Left lung (tissue), 10 donors: Measurements from ENCODE around the gene BANP. TPM values are rescaled to one million over a fixed set of nuclear protein-coding genes. Genes with fewer than 3 reads are reported as not detected.

Experiments
- ATAC-seq: fragments of 200-7000 bp; cut with Tn5 transposase; one replicate; pipeline ENCODE4 v1.9.1; 2020; ENCODE audit warnings: moderate library complexity
- DNase-seq, 4 donors: peaks; one replicate each; pipeline ENCODE4 v3.0.0-alpha.2; 2013 to 2020
- H3K27ac ChIP-seq, 2 donors: fragments of 200-600 bp; sonication (generic) in 1 of 2; one replicate each; pipeline versions ENCODE4 v1.5.0 to v1.8.0; 2020 to 2021
- H3K27me3 ChIP-seq, 2 donors: fragments of 200-600 bp; sonication (generic) in 1 of 2; one replicate each; pipeline versions ENCODE4 v1.5.0 to v1.8.0; 2020 to 2021
- H3K36me3 ChIP-seq, 2 donors: fragments of 200-600 bp; sonication (generic) in 1 of 2; one replicate each; pipeline versions ENCODE4 v1.5.0 to v1.8.0; 2020 to 2021
- H3K4me1 ChIP-seq, 2 donors: fragments of 200-600 bp; one replicate each; pipeline ENCODE4 v1.8.0; 2021
- H3K4me3 ChIP-seq, 2 donors: fragments of 200-600 bp; sonication (generic) in 1 of 2; one replicate each; pipeline versions ENCODE4 v1.5.0 to v1.8.0; 2020 to 2021; ENCODE audit warnings: mild to moderate bottlenecking in 1 of 2
- H3K9me3 ChIP-seq, 2 donors: fragments of 200-600 bp; sonication (generic) in 1 of 2; one replicate each; pipeline versions ENCODE4 v1.5.0 to v1.8.0; 2020 to 2021
- CTCF ChIP-seq, 2 donors: fragments of 200-600 bp; sonication (generic) in 1 of 2; IDR thresholded peaks; one replicate each; pipeline versions ENCODE4 v1.5.0 to v1.8.0; 2021; ENCODE audit warnings: antibody characterized with exemption in 2 of 2
- intact Hi-C, 2 donors: fragments of 100-400 bp; cut with DNase I; formaldehyde crosslinking; loops; one replicate each; pipeline versions ENCODE4 v1.11.2 to v1.14.2; 2022
- polyA plus RNA-seq, 6 donors: library from polyadenylated mRNA; unstranded; fragments of 120-200 nt; gene quantifications; one replicate each; pipeline ENCODE4 v1.2.1, GENCODE V29; 2013; ENCODE audit not compliant: insufficient read length in 6 of 6
- total RNA-seq, 2 donors: library from RNA; stranded (reverse); fragmentation: NEBNext Ultra II Directional; extraction: Animal tissue kit (Norgen Biotek cat#: 25700); gene quantifications; one replicate each; pipeline ENCODE4 v1.2.1, GENCODE V29; 2021
- donor health status: DM: no; HTN: yes; CAD: no.
- donor health status: DM: no; HTN: no; CAD: no.

Gene BANP
- total and polyA plus RNA-seq, 8 donors, result 19.3 to 35.9 (median 23.8) TPM

- H3K27ac ChIP-seq, result peak overlapping the region; percentile 95
- no peaks in the 10 kb centered on the region for H3K27me3 ChIP-seq
- H3K4me1 ChIP-seq, result peaks cover 23 to 71% of the 10 kb centered on the region in 2 donors
- no peak for TF ChIP-seq CTCF (IDR thresholded peaks at IDR 0.05)
- intact Hi-C loops, result no loop called here
- H3K36me3 ChIP-seq, result no peaks in the 10 kb centered on the region
- DNase-seq (peak in 2 of 4 donors; percentile 19 to 54), ATAC-seq (no peak)
- H3K4me3 ChIP-seq, result peak overlapping the region; percentile 87 to 90
- no peaks in the 10 kb centered on the region for H3K9me3 ChIP-seq
These were observed 611 bp downstream of the BANP start for GRCh38 chr16:87951552-87952538.

GRCh38 chr16:87952751-87953150 lies 1.5 kb downstream of the BANP start:
- H3K27me3 ChIP-seq, result no peaks in the 10 kb centered on the region
- no peaks in the 10 kb centered on the region for H3K9me3 ChIP-seq
- H3K4me3 ChIP-seq, result peak overlapping the region in 1 of 2 donors; percentile 90
- TF ChIP-seq CTCF (IDR thresholded peaks at IDR 0.05), result no peak
- DNase-seq, result peak in 1 of 4 donors; percentile 43
- H3K36me3 ChIP-seq, result peaks cover 0 to 9% of the 10 kb centered on the region in 2 donors
- intact Hi-C loops, result no loop called here
- no peak for ATAC-seq
- peaks cover 23 to 77% of the 10 kb centered on the region in 2 donors for H3K4me1 ChIP-seq
- peak overlapping the region; percentile 95 for H3K27ac ChIP-seq

- Histone ChIP-seq H3K36me3 (peaks cover 0 to 9% of the 10 kb centered on the region in 2 donors), H3K9me3 (no peaks in the 10 kb centered on the region), H3K4me1 (peaks cover 23 to 74% of the 10 kb centered on the region in 2 donors), H3K4me3 (peak overlapping the region in 1 of 2 donors; percentile 90), H3K27ac (peak overlapping the region; percentile 62 to 95), H3K27me3 (no peaks in the 10 kb centered on the region)
- TF ChIP-seq CTCF (IDR thresholded peaks at IDR 0.05), result no peak
- ATAC-seq (no peak), DNase-seq (no peak)
- intact Hi-C loops, result no loop called here
These were observed 2.3 kb downstream of the BANP start for GRCh38 chr16:87953308-87954215.

- Histone ChIP-seq H3K4me3 (peak overlapping the region in 1 of 2 donors; percentile 90), H3K27me3 (no peaks in the 10 kb centered on the region), H3K4me1 (peaks cover 23 to 71% of the 10 kb centered on the region in 2 donors), H3K36me3 (peaks cover 0 to 9% of the 10 kb centered on the region in 2 donors), H3K27ac (peak overlapping the region; percentile 62 to 95), H3K9me3 (no peaks in the 10 kb centered on the region)
- ATAC-seq, result no peak
- peak in 1 of 4 donors; percentile 71 for DNase-seq
- intact Hi-C loops, result no loop called here
- no peak for TF ChIP-seq CTCF (IDR thresholded peaks at IDR 0.05)
These were observed 3.1 kb downstream of the BANP start for GRCh38 chr16:87954361-87954760.
